Activated CD4-positive, alpha-beta T cell treated with anti-CD3 and anti-CD28 coated beads for 36 hours (primary cell): Measurements from ENCODE around the gene RNF25. TPM values are rescaled to one million over a fixed set of nuclear protein-coding genes. Genes with fewer than 3 reads are reported as not detected.
A peak's percentile ranks its signal among the peaks of the same experiment; 100 is the strongest.

Experiments used
- ATAC-seq: fragments of 200-7000 bp; cut with Tn5 transposase; one replicate; pipeline ENCODE4 v1.10.0; 2021; ENCODE audit warnings: mild to moderate bottlenecking, moderate library complexity
- CTCF ChIA-PET: fragments of 350-600 bp; sonication (Branson Sonifier 250); formaldehyde crosslinking; loops from one replicate; lab custom pipeline; 2021; ENCODE audit warnings: antibody characterized with exemption; lab: Charles Lee
- POLR2A ChIA-PET: fragments of 350-600 bp; sonication (Branson Sonifier 250); formaldehyde crosslinking; loops from one replicate; lab custom pipeline; 2021; ENCODE audit warnings: antibody characterized with exemption, inconsistent platforms; lab: Charles Lee
- DNase-seq: peaks from one replicate; pipeline ENCODE4 v3.0.0-alpha.2; 2020
- H3K27ac Mint-ChIP-seq: one replicate; pipeline ENCODE4 v1.8.0; 2021; ENCODE audit warnings: mixed read lengths
- H3K27me3 Mint-ChIP-seq: one replicate; pipeline ENCODE4 v1.8.0; 2021; ENCODE audit warnings: mixed read lengths
- H3K36me3 Mint-ChIP-seq: one replicate; pipeline ENCODE4 v1.8.0; 2021; ENCODE audit warnings: low read depth, mixed read lengths
- H3K4me1 Mint-ChIP-seq: one replicate; pipeline ENCODE4 v1.8.0; 2021; ENCODE audit warnings: mixed read lengths
- H3K4me3 Mint-ChIP-seq: one replicate; pipeline ENCODE4 v1.8.0; 2021; ENCODE audit warnings: mild to moderate bottlenecking, moderate library complexity, mixed read lengths
- H3K9me3 Mint-ChIP-seq: one replicate; pipeline ENCODE4 v1.8.0; 2021; ENCODE audit warnings: low read depth, mixed read lengths
- intact Hi-C, 2 experiments: fragments of 100-400 bp; cut with DNase I in 1 of 2; cut with micrococcal nuclease in 1 of 2; formaldehyde crosslinking; loops; one replicate each; pipeline versions ENCODE4 v1.14.2 to v1.15.1; 2022 to 2024; cut with DNase I, micrococcal nuclease
- total RNA-seq, 2 experiments: library from RNA; stranded (reverse); gene quantifications; one replicate each; pipeline ENCODE4 v1.2.3, GENCODE V29; 2021

The RNF25 gene, protein sequence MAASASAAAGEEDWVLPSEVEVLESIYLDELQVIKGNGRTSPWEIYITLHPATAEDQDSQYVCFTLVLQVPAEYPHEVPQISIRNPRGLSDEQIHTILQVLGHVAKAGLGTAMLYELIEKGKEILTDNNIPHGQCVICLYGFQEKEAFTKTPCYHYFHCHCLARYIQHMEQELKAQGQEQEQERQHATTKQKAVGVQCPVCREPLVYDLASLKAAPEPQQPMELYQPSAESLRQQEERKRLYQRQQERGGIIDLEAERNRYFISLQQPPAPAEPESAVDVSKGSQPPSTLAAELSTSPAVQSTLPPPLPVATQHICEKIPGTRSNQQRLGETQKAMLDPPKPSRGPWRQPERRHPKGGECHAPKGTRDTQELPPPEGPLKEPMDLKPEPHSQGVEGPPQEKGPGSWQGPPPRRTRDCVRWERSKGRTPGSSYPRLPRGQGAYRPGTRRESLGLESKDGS
- total RNA-seq: 10 to 100 TPM; 14.1 to 29.2 TPM

DNA sequence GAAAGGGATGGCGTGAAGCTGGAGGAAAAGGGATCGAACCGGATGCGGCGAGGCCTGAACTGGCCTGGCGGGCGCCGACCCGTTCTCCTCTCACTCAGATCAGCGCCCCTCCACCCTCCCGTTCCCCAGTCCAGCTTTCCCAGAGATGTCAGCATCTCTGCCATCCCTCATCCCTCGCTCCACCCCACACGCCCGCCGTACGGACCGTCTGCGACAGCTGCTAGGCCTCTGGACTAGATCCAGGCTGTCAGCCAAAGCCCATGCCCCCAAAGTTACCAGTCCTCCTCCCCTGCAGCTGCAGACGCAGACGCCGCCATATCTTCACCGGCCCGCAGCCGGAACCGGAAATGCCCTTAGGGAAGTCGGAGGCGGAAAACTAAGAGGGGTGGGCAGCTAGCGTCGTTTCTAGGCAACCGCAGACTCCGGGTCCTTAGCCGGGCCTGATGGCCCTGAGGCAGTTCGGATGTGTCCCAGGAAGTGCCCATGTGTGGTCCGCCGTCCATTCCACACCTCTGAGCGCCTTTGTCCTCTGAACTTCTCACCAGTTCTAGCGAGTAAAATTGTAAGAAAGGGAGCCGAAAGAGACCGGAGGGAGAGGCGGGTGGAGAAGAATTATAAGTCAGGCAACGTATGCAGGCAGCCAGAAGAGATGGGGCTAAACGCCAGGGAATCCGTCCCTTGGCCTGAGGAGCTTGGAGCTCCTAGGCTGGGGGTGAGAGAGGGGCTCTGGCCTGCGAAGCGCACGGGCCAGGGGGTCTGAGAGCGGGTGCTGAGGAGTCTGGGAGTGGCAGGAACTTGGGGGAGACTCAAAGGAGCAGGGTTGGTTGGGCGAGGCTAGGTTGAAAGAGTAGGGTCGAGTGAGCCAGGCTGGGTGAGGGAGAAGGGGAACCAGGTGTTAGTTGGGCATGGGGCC is at the start of gene RNF25, which contains the start of gene STK36:
TSS of gene RNF25 (minus strand) at position 349 of the 913 bp plus-strand sequence. CDS start at position 317, 32 bp downstream.
TSS of gene STK36 (plus strand) at position 433 of the 913 bp plus-strand sequence. CDS start 744 bp downstream, outside the sequence.
- peak; percentile 90 for DNase-seq
- Mint-ChIP-seq H3K9me3 (no peaks in the 10 kb centered on the region), H3K36me3 (peaks cover 5% of the 10 kb centered on the region), H3K27ac (peak within 1 kb of the TSS; percentile 87), H3K4me3 (peak within 1 kb of the TSS; percentile 95), H3K27me3 (no peaks in the 10 kb centered on the region), H3K4me1 (peaks cover 22% of the 10 kb centered on the region)
- ChIA-PET POLR2A (interaction anchor here (0.9 to 1.9 kb wide), 4 partner anchors 12 to 39 kb away, joined by 3 to 17 read pairs (median 6); partner anchors contain the start of genes BCS1L, TTLL4 and ZNF142), CTCF (interaction anchor here (0.6 to 5.9 kb wide), 14 partner anchors 13 to 401 kb away, joined by 3 to 33 read pairs (median 4); partner anchors contain the start of genes AAMP, BCS1L, PNKD and ZNF142)
- intact Hi-C loops: loop anchor here (1.0 to 5.0 kb wide), 7 partner anchors 13 to 380 kb away; partner anchors contain the start of genes BCS1L (in 2 of the 2), ZNF142 (in 2 of the 2), CNOT9 (in 1 of the 2) and TMBIM1 (in 1 of the 2)
- peak; percentile 98 for ATAC-seq

DNA sequence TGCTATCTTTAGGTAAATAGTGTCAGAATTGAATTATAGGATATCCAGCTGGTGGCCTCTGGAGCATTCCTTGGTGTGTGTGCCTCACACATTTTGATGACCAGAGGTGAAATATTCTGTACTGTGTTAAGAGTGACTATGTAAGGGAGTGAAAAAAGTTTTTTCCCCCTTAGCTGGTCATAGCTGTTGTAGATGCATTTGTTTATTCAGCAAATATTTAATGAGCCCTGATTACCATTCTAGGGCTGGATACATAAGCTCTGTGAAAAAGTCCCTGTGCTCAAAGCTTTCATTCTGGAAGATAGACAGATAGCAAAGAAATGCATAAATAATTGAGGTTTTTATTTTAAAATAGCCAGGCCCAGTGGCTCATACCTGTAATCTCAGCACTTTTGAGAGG is 49.7 kb upstream of the RNF25 start:
- peaks cover 5% of the 10 kb centered on the region for H3K9me3 Mint-ChIP-seq
- H3K27ac Mint-ChIP-seq: no peak overlapping the region
- CTCF ChIA-PET: interaction anchor here (0.6 to 3.4 kb wide), 5 partner anchors 10 to 633 kb away, joined by 3 to 22 read pairs (median 13); partner anchors contain the start of gene TTLL4
- peaks cover 19% of the 10 kb centered on the region for H3K36me3 Mint-ChIP-seq
- POLR2A ChIA-PET: no interaction called here
- no peak for DNase-seq
- no peak overlapping the region for H3K4me3 Mint-ChIP-seq
- intact Hi-C loops: no loop called here
- ATAC-seq: no peak
- H3K4me1 Mint-ChIP-seq: peaks cover 30% of the 10 kb centered on the region
- H3K27me3 Mint-ChIP-seq: no peaks in the 10 kb centered on the region

DNA sequence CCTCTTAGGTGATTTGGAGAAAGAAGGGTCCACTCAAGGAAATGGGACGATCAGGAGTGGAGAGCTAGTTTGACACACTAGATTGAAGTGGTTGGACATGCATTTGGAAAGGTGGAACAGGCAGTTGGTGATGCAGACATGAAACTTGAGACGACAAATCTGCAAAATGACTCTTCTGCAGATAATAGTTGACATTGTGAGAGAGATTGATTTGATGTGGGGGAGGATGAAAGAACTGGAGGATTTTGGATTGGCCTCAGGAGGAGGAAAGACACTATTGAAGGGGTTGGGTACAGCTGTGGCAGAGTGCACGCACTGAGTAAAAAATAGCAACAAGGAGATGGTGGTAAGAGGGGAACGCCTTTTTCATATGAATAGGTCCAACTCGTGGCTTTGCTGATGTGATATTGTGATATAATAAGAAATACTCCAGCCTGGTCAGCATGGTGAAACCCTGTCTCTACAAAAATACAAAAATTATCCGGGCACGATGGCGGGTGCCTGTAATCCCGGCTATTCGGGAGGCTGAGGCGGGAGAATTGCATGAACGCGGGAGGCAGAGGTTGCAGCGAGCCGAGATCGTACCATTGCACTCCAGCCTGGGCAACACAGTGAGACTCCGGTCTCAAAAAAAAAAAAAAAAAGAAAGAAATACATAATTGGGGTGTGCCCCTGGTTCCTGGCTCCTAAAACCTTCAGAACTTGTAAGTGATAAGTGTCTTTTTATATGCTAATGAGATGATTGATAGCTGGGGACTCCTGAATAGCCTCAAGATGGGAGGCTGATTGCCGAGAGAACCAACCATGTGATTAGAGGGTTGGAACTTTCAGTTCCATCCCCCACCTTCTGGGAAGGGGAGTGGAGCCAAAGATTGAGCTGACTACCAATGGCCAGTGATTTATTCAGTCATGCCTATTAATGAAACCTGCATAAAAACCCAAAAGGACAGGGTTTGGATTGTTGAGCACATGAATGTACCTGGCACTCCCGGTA is 48.5 kb upstream of the RNF25 start:
- Mint-ChIP-seq H3K4me1 (peaks cover 31% of the 10 kb centered on the region), H3K27ac (no peak overlapping the region), H3K36me3 (peaks cover 15% of the 10 kb centered on the region), H3K4me3 (no peak overlapping the region), H3K9me3 (no peaks in the 10 kb centered on the region), H3K27me3 (no peaks in the 10 kb centered on the region)
- intact Hi-C loops: no loop called here
- ChIA-PET POLR2A (no interaction called here), CTCF (interaction anchor here (0.6 to 3.4 kb wide), 4 partner anchors 11 to 509 kb away, joined by 3 to 20 read pairs (median 3); no protein-coding TSS in a partner anchor)
- ATAC-seq (no peak), DNase-seq (no peak)

DNA sequence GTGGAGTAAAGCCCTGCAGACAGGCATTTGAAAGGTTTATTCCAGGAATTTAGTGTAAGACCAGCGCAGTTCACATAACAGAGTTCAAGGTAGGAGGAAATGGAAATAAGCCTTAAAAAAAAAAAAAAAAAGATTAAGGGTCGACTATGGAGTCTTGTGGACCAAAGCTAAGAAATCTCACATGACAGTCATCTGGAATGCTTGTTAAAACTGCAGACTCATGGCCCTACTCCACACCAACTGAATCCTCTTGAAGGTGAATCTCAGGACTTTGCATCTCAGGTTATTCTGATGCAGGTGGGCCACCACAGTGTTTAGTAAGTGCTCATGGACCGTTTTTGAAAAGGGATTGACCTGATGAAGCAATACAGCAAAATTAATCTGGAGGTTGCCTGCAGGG is 47.7 kb upstream of the RNF25 start:
- DNase-seq (no peak), ATAC-seq (no peak)
- H3K4me3 Mint-ChIP-seq: no peak overlapping the region
- H3K27ac Mint-ChIP-seq: no peak overlapping the region
- CTCF ChIA-PET: interaction anchor here (0.6 to 0.7 kb wide), 3 partner anchors 149 to 508 kb away, joined by 3 read pairs; no protein-coding TSS in a partner anchor
- no peaks in the 10 kb centered on the region for H3K27me3 Mint-ChIP-seq
- POLR2A ChIA-PET: no interaction called here
- intact Hi-C loops: no loop called here
- H3K9me3 Mint-ChIP-seq: no peaks in the 10 kb centered on the region
- H3K4me1 Mint-ChIP-seq: peaks cover 31% of the 10 kb centered on the region
- peaks cover 12% of the 10 kb centered on the region for H3K36me3 Mint-ChIP-seq

DNA sequence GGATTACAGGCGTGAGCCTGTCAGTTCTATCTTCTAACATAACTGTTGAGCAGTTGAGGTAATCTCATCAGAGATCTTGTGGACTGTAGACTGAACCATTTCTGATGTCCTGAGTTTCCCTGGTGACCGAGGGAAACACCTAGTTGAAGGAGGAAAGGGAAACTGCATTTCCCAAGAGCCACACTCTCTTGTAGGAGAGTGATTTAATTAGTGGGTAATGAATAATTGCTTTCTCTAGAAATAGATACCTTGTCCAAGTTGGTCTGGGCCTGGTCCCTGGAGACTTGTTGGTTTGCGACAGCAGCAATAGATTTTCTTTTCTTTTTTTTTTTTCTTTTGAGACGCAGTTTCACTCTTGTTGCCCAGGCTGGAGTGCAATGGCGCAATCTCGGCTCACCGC is 46.3 kb upstream of the RNF25 start:
- Mint-ChIP-seq H3K27me3 (no peaks in the 10 kb centered on the region), H3K36me3 (peaks cover 12% of the 10 kb centered on the region), H3K27ac (no peak overlapping the region), H3K9me3 (no peaks in the 10 kb centered on the region), H3K4me1 (peaks cover 31% of the 10 kb centered on the region), H3K4me3 (no peak overlapping the region)
- intact Hi-C loops: no loop called here
- no peak for DNase-seq
- POLR2A ChIA-PET: no interaction called here
- no peak for ATAC-seq
- CTCF ChIA-PET: interaction anchor here (2.2 kb wide), 1 partner anchor 8 kb away, joined by 9 read pairs; no protein-coding TSS in a partner anchor

DNA sequence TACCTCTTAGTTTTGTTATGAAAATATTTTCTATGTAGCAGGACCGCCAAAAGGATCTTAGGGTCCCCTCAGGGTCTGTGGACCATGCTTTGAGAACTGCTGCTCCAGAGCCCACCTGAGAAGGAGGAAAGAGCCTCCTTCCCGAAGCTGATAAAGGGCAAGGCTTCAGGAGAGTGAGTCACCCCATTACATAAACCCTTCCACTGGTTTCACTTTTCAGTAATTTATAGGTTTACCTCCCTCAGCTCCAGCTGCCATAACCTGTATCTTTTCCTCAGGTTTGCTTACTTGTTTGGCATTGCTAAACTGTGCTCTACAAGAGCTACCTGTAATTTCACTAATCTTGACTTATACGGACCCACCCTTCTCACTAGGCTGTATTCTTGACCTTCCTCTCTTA is 45.5 kb upstream of the RNF25 start:
- ATAC-seq (no peak), DNase-seq (no peak)
- intact Hi-C loops: no loop called here
- POLR2A ChIA-PET: no interaction called here
- Mint-ChIP-seq H3K4me1 (peaks cover 23% of the 10 kb centered on the region), H3K9me3 (no peaks in the 10 kb centered on the region), H3K4me3 (no peak overlapping the region), H3K27me3 (no peaks in the 10 kb centered on the region), H3K27ac (no peak overlapping the region), H3K36me3 (peaks cover 12% of the 10 kb centered on the region)
- CTCF ChIA-PET: interaction anchor here (0.6 to 2.2 kb wide), 4 partner anchors 9 to 136 kb away, joined by 3 to 9 read pairs (median 4); no protein-coding TSS in a partner anchor

DNA sequence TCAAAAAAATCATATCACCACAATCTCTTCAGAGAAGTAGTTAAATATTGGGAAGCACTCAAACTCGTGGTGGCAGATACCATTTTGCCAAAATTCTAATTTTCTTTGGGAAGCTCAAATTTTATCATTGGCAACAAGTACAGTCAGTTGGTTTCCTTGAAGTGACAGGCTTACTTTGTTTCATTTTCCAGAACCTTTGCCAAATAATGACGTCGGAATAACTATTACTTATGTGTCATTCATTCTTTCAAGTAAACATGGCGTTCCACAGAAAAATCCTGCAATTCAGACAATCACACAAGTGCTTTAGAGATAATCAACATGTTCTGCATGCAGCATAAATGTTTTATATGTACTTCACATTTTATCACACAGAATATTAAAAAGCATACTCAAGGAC is 44.3 kb upstream of the RNF25 start:
- H3K27ac Mint-ChIP-seq: no peak overlapping the region
- no peak overlapping the region for H3K4me3 Mint-ChIP-seq
- no peak for ATAC-seq
- DNase-seq: no peak
- intact Hi-C loops: no loop called here
- H3K9me3 Mint-ChIP-seq: no peaks in the 10 kb centered on the region
- POLR2A ChIA-PET: no interaction called here
- no peaks in the 10 kb centered on the region for H3K27me3 Mint-ChIP-seq
- CTCF ChIA-PET: interaction anchor here (2.2 kb wide), 1 partner anchor 10 kb away, joined by 9 read pairs; no protein-coding TSS in a partner anchor
- H3K36me3 Mint-ChIP-seq: peaks cover 12% of the 10 kb centered on the region
- peaks cover 31% of the 10 kb centered on the region for H3K4me1 Mint-ChIP-seq

DNA sequence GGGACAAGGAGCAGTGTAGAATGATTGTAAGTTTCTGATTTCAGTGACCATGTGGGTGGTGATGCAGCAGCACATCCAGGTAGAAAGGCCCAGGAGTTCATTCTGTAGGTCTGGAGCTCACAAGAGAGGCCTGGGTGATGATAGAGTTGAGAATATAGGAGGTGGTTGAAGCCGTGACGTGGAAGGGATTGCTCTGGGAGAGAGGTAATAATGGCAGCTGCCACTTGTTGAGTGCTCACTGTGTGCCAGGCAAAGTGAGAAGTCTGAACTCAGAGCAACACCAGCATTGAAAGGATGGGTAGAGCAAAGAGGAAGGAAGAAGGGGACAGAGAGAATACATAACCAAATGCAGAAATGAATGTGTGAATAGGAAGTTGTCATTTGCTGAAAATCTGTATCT is 42.1 kb upstream of the RNF25 start:
- H3K27ac Mint-ChIP-seq: no peak overlapping the region
- POLR2A ChIA-PET: no interaction called here

DNA sequence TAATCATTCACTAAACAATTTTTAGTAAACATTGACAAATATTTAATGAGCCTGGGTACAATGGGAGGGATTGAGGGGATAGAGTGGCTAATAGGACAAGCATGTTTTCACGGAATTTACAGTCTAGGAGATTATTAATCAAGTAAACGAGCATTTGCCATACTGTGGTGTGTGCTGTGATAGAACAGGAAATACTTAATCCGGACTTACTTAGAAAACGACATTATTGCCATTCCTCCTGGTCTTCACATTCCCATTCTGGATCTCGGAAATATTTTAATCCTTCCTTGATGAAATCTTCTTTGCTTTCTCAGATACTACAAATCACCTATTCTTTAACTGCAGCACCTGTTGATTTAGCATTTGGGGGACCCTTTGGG is 39.7 kb upstream of the RNF25 start:
- CTCF ChIA-PET: interaction anchor here (0.9 to 2.4 kb wide), 7 partner anchors 11 to 165 kb away, joined by 3 to 13 read pairs (median 8); no protein-coding TSS in a partner anchor
- H3K27ac Mint-ChIP-seq: peak overlapping the region; percentile 80
- ATAC-seq (no peak), DNase-seq (no peak)
- H3K4me3 Mint-ChIP-seq: peak overlapping the region; percentile 96
- intact Hi-C loops: loop anchor here (1.0 to 5.0 kb wide), 4 partner anchors 136 to 465 kb away; partner anchors contain the start of gene CNPPD1 (in 1 of the 2)
- POLR2A ChIA-PET: interaction anchor here (1.2 kb wide), 1 partner anchor 52 kb away, joined by 4 read pairs; the partner anchor contains the start of genes BCS1L and ZNF142
- H3K27me3 Mint-ChIP-seq: no peaks in the 10 kb centered on the region
- peaks cover 20% of the 10 kb centered on the region for H3K4me1 Mint-ChIP-seq
- peaks cover 4% of the 10 kb centered on the region for H3K36me3 Mint-ChIP-seq
- H3K9me3 Mint-ChIP-seq: no peaks in the 10 kb centered on the region

More for the DNA sequence above, 42.1 kb upstream of the RNF25 start:
- peaks cover 29% of the 10 kb centered on the region for H3K4me1 Mint-ChIP-seq
- no peaks in the 10 kb centered on the region for H3K9me3 Mint-ChIP-seq
- intact Hi-C loops: loop anchor here in 1 of 2 experiments (5.0 kb wide), 2 partner anchors 133 to 427 kb away; no protein-coding TSS in a partner anchor
- H3K27me3 Mint-ChIP-seq: no peaks in the 10 kb centered on the region
- ATAC-seq: no peak
- H3K4me3 Mint-ChIP-seq: no peak overlapping the region
- CTCF ChIA-PET: interaction anchor here (0.7 to 1.1 kb wide), 4 partner anchors 14 to 479 kb away, joined by 3 to 7 read pairs (median 3); no protein-coding TSS in a partner anchor
- H3K36me3 Mint-ChIP-seq: peaks cover 4% of the 10 kb centered on the region
- DNase-seq: no peak
